ENCODE measurements around the gene MOB3B.

The MOB3B gene

GRCh38 chr9:27413511-27414219 lies 115.9 kb downstream of the MOB3B start:
- no peak for DNase-seq

GRCh38 chr9:27412963-27413362 lies 116.7 kb downstream of the MOB3B start:
- no peak for DNase-seq

- DNase-seq: no peak
These were observed 117.5 kb downstream of the MOB3B start for GRCh38 chr9:27412081-27412480.

GRCh38 chr9:27408482-27408881 lies 121.1 kb downstream of the MOB3B start:
- no peak for DNase-seq

GRCh38 chr9:27408001-27408400 lies 121.6 kb downstream of the MOB3B start:
- no peak for DNase-seq

- no peak for DNase-seq
These were observed 122.1 kb downstream of the MOB3B start for GRCh38 chr9:27407491-27407890.

- no peak for DNase-seq
These were observed 125.0 kb downstream of the MOB3B start for GRCh38 chr9:27404661-27405060.

GRCh38 chr9:27402626-27403025 lies 127.0 kb downstream of the MOB3B start:
- no peak for DNase-seq

GRCh38 chr9:27400334-27400880 lies 129.2 kb downstream of the MOB3B start:
- DNase-seq: no peak

- DNase-seq: no peak
These were observed 130.5 kb downstream of the MOB3B start for GRCh38 chr9:27398982-27399653.

GRCh38 chr9:27396495-27396894 lies 133.1 kb downstream of the MOB3B start:
- no peak for DNase-seq

GRCh38 chr9:27395484-27395921 lies 134.1 kb downstream of the MOB3B start:
- DNase-seq: no peak

GRCh38 chr9:27394826-27395201 lies 134.8 kb downstream of the MOB3B start:
- no peak for DNase-seq

GRCh38 chr9:27394154-27394825 lies 135.3 kb downstream of the MOB3B start:
- DNase-seq: no peak

GRCh38 chr9:27393054-27393846 lies 136.4 kb downstream of the MOB3B start:
- DNase-seq: no peak

GRCh38 chr9:27392451-27392850 lies 137.2 kb downstream of the MOB3B start:
- no peak for DNase-seq

- no peak for DNase-seq
These were observed 138.3 kb downstream of the MOB3B start for GRCh38 chr9:27391040-27391895.

GRCh38 chr9:27388150-27388549 lies 141.5 kb downstream of the MOB3B start:
- no peak for DNase-seq

GRCh38 chr9:27387722-27388121 lies 141.9 kb downstream of the MOB3B start:
- DNase-seq: no peak

GRCh38 chr9:27386571-27387091 lies 143.0 kb downstream of the MOB3B start:
- DNase-seq: no peak

GRCh38 chr9:27385606-27386322 lies 143.8 kb downstream of the MOB3B start:
- no peak for DNase-seq

Measured in NCI-H2081 treated with DMSO at 0.1 percent for 48 hours (cell line).